HG03066 (cell line): ENCODE measurements around the gene SLCO1B1.

Source experiments
- ATAC-seq: cut with Tn5 transposase; IDR thresholded peaks from one replicate; pipeline ENCODE4 v1.9.1; 2021; ENCODE audit warnings: low read depth; ENCODE audit not compliant: unreplicated experiment

Gene SLCO1B1

GRCh38 chr12:21219206-21219605 is 88.2 kb downstream of the SLCO1B1 start:
- ATAC-seq: no peak

GRCh38 chr12:21220266-21220665 is 89.3 kb downstream of the SLCO1B1 start:
- ATAC-seq: no peak

GRCh38 chr12:21221072-21221471 is 90.1 kb downstream of the SLCO1B1 start:
- ATAC-seq: no peak

- no peak for ATAC-seq
Measured at GRCh38 chr12:21221778-21222177, 90.8 kb downstream of the SLCO1B1 start.

- ATAC-seq: no peak
Measured at GRCh38 chr12:21223930-21224329, 92.9 kb downstream of the SLCO1B1 start.

GRCh38 chr12:21234395-21234794 is 103.4 kb downstream of the SLCO1B1 start:
- ATAC-seq: no peak

GRCh38 chr12:21239866-21240265 is 108.9 kb downstream of the SLCO1B1 start:
- no peak for ATAC-seq

GRCh38 chr12:21248679-21249078 is 117.7 kb downstream of the SLCO1B1 start:
- no peak for ATAC-seq

GRCh38 chr12:21252070-21252469 is 121.1 kb downstream of the SLCO1B1 start:
- no peak for ATAC-seq

- no peak for ATAC-seq
Measured at GRCh38 chr12:21257172-21257571, 126.2 kb downstream of the SLCO1B1 start.

- ATAC-seq: no peak
Measured at GRCh38 chr12:21264232-21264631, 133.2 kb downstream of the SLCO1B1 start.

GRCh38 chr12:21265932-21266331 is 134.9 kb downstream of the SLCO1B1 start:
- no peak for ATAC-seq

GRCh38 chr12:21276826-21277225 is 145.8 kb downstream of the SLCO1B1 start:
- ATAC-seq: no peak
